ENCODE measurements around the gene STARD8.

Gene STARD8

DNA sequence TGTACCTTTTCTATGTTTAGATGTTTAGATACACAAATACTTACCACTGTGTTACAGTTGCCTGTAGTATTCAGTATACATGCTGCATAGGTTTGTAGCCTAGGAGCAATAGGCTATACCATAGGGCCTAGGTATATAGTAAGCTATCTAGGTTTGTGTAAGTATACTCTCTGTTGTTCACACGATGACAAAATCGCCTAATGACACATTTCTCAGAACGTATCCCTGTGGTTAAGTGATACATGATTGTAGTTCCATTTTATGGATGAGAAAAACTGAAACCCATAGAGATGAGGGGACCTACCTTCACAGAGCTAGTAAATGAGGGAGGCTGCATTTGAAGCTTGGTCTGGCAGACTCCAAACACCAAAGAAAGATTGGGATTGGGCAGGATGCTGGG lies 102.0 kb downstream of the STARD8 start:
- DNase-seq (ENCODE audit: low spot score): no peak

DNA sequence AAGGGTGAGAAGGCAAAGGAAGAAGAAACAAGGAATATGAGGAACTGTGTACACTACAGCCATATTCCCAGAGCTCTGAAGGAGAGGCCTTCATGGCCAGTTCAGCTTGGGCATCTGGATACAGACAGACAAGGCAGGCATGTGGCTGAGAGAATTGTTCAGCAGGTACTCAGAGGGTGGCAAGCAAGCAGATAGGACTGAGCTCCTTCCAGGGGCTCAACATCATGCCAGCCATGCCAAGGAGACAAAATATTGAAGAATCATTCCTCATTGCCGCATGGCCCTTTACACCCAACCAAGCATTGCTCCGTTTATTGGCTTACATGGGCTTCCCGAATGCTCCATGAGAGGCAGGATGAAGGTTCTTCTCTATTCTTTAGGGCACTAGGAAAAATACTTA lies 102.8 kb downstream of the STARD8 start:
- no peak for DNase-seq (ENCODE audit: low spot score)

DNA sequence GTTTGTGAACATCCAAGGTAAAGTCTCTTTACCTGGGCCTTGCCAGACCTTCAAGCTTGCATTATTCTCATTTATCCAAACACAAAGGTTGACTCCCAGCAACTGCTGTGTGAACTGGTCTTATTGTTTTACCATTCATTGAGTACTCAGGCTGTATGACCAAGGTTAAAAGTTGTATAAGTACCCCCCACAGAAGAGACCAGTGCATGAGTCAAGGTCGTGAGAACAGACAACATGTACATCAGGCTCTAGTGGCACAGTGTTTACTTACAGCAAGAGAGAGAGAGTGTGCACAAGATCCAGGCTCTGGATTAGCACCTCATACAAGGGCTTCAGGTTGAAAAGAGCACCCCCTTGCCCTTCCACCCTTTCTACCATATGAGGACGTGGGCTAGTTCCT lies 103.9 kb downstream of the STARD8 start:
- no peak for DNase-seq (ENCODE audit: low spot score)

DNA sequence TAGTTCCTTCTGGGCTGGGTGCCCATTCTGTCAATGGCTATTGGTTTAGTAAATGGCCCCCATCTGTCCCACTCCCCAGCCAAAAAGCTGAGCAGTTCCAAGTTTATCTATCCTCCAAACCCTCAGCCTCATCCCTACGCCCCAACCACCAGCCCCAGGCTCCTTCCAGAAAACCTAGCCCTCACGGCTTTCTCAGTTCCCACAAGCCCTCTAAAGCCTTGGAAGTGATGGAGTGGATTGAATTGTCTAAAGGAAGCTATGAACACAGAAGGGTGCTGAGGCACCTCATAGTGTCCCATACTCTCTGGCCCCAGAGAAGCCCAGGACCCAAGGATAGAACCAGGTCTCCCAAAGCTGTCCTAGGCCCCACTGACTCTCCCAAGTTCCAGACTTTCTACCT lies 105.8 kb downstream of the STARD8 start:
- DNase-seq (ENCODE audit: low spot score): no peak

DNA sequence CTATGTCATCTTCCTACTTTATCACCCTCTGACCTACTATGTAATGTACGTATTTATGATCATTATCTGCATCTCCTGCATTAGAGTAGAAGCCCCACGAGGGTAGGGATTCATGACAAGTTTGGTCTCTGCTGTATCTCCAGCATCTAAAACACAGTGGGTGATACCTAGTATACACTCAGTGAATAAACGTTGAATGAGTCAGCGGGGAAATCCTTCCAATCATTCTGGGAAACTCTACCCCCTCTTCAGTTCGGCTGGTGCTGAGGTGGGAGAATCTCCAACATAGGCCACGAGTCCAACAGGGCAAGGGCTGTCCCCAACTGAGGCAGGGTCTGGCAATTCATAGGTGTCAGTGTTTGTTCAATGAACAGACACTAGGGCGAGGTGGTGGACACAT lies 106.9 kb downstream of the STARD8 start:
- DNase-seq (ENCODE audit: low spot score): no peak

- DNase-seq (ENCODE audit: low spot score): no peak
These were observed 108.2 kb downstream of the STARD8 start for GRCh38 chrX:68755616-68756125.

DNA sequence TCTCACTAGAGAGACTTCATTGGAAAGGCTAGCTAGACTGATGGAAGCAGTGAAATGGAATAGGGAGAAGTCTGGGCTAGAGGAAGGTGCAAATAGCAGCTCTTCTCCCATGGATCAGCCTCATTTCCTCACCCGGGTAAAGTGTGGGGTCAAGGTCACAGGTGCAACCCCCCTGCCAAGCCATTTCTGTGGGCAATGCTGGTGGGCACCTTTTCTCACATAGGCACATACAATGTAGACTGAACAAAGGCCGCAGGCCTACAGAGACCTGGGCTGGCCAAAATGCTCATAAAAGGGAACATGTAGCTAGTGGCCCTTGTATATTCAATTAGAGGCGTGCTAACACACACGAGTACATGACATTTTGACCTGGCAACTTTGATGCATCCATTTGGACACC lies 109.9 kb downstream of the STARD8 start:
- no peak for DNase-seq (ENCODE audit: low spot score)

GRCh38 chrX:68757731-68758130 lies 110.3 kb downstream of the STARD8 start:
- DNase-seq (ENCODE audit: low spot score): no peak

- no peak for DNase-seq (ENCODE audit: low spot score)
These were observed 111.2 kb downstream of the STARD8 start for GRCh38 chrX:68758671-68759070.

DNA sequence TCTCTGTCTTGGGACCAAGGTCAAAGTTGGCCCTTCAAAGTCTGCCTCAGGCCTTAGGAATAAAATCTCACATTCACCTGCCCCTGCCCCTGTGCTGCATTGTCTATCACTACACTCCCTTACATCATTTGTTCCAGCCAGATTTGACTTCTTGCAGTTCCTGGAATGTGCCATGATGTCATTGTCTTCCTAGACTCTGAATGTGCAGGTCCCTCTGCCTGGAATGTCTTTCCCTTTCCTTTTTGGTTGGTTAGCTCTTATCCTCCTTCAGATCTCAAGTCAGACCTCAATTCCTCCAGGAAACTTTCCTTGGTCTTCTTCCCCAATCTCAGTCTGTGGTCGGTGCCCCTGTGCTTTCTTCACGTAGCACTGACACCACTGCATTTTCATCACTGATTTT lies 113.6 kb downstream of the STARD8 start:
- no peak for DNase-seq (ENCODE audit: low spot score)

GRCh38 chrX:68762766-68763165 lies 115.3 kb downstream of the STARD8 start:
- DNase-seq (ENCODE audit: low spot score): no peak

- DNase-seq (ENCODE audit: low spot score): no peak
These were observed 116.0 kb downstream of the STARD8 start for GRCh38 chrX:68763481-68763880.

Small RNA genes within 50 kb of the gene (small RNA-seq; reads per million reads assigned to genes)
- 0 reads per million in 2 experiments for gene COX6CP12
